AG04449 (cell line): ENCODE results near the gene ROPN1L.

Experiments
- CTCF ChIA-PET: fragments of 350-600 bp; formaldehyde crosslinking; extraction: SDS; loops from one replicate; lab custom pipeline; 2021; ENCODE audit warnings: antibody characterized with exemption; lab: Yijun Ruan, JAX
- POLR2A ChIA-PET: fragments of 400-600, 350-600 bp; formaldehyde crosslinking; extraction: SDS; loops from one replicate; lab custom pipeline; 2020; ENCODE audit warnings: antibody characterized with exemption, inconsistent platforms; lab: Yijun Ruan, JAX
- DNase-seq: peaks from one replicate; pipeline ENCODE4 v3.0.0-alpha.2; 2010; ENCODE audit warnings: low read depth, low spot score
- H3K4me3 ChIP-seq: 2 replicates; pipeline ENCODE4 v1.5.1; 2011; ENCODE audit warnings: low read depth, mild to moderate bottlenecking, control low read depth, low read length
- TF ChIP-seq, protein P1 (sequence below): IDR thresholded peaks from one replicate; pipeline ENCODE4 v1.5.1; 2011; ENCODE audit warnings: mild to moderate bottlenecking, moderate library complexity, low read length, control low read depth, inconsistent platforms; ENCODE audit not compliant: insufficient read depth; ENCODE audit errors: missing control alignments

Gene ROPN1L

DNA sequence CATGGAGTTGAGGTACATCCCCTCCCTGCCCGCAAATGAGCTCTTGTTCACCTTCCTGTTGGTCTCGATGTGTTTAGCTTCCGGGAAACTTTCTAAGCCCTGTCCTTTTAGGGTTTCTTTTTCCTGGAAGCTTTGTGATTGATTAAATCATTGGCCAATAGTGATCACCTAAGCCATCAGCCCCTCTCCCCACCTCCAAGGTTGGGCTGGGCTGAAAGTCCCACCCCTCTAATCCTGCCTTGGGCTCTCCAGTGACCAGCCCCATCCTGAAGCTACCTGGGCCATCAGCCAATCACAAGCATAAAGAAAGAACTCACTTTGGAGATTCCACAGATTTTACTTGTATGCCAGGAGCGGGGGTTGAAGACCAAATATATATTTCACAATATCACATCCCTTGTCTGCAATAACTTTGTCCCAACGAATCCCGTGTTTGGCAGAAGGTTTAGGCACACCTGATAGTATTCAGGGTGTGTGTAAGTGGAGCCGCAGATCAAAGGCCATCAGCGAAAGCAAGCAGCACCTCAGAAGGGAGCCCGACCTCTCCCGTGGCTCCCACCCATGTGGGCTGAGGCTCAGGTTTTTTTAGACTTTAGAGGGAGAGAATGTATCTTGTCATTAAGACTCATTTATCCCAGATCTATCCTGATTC lies 20.4 kb downstream of the ROPN1L start:
- ChIA-PET CTCF (interaction anchor here (1.0 to 20.3 kb wide), 2 partner anchors 10 to 165 kb away, joined by 3 to 256 read pairs; no protein-coding TSS in a partner anchor), POLR2A (no interaction called here)
- no peak overlapping the region for H3K4me3 ChIP-seq
- TF ChIP-seq, protein P1, sequence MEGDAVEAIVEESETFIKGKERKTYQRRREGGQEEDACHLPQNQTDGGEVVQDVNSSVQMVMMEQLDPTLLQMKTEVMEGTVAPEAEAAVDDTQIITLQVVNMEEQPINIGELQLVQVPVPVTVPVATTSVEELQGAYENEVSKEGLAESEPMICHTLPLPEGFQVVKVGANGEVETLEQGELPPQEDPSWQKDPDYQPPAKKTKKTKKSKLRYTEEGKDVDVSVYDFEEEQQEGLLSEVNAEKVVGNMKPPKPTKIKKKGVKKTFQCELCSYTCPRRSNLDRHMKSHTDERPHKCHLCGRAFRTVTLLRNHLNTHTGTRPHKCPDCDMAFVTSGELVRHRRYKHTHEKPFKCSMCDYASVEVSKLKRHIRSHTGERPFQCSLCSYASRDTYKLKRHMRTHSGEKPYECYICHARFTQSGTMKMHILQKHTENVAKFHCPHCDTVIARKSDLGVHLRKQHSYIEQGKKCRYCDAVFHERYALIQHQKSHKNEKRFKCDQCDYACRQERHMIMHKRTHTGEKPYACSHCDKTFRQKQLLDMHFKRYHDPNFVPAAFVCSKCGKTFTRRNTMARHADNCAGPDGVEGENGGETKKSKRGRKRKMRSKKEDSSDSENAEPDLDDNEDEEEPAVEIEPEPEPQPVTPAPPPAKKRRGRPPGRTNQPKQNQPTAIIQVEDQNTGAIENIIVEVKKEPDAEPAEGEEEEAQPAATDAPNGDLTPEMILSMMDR, result no peak
- no peak for DNase-seq

DNA sequence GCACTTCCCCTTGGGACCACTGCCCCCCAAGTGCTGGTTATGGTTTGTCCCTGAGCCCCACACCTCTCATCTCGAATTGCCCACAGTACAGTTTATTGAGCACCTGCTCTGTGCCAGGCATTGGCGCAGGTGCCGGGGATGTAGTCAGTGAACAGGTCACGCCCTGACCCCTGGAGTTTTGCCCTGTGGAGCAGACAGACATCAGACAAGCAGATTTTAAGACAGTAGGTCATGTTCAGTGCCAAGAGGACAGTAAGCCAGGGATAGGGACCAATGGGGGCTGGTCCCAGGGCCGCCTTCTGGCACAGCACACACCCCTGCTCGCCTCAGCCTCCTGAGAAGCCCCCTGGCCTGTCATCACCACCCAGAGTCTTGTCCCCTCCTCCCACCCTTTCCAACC lies 21.9 kb downstream of the ROPN1L start:
- TF ChIP-seq, protein P1, result no peak
- POLR2A ChIA-PET, result no interaction called here
- DNase-seq, result no peak
- H3K4me3 ChIP-seq, result no peak overlapping the region
- CTCF ChIA-PET, result no interaction called here

DNA sequence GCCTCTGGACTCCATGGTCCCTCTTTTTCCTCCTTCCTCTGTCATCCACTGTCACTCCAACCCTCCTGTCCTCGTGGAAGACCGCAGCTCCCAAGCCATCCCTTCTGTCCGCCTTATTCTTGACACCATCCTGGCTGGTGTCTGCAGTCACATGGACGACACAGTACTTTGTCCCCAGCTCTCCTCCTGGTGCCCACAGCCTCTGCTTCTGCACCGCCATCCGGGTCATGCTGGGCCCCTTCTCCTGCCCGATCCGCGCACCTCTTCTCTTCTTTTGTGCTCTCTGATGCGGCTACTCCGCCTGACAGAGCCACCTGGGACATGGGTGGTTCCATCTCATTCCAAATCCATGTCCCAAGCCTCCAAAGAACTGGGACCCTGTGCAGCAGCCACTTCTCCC lies 22.5 kb downstream of the ROPN1L start:
- POLR2A ChIA-PET, result no interaction called here

DNA sequence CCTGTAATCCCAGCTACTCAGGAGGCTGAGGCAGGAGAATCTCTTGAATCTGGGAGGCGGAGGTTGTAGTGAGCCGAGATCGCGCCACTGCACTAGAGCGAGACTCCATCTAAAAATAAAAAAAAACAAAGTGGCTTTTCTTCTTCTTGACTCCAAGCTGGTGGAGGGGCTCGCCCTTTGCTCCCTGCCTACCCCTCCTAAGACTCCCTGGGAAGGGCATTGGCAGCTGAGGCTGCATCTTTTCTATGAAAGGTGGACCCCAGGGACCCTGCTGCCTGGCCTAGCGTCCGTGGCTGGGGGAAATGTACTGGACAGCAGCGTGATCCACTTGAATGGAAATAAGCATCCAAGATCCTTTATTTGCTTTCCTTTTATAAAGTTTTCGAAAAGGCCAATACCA lies 24.0 kb downstream of the ROPN1L start:
- CTCF ChIA-PET, result interaction anchor here (0.7 to 1.4 kb wide), 4 partner anchors 11 to 162 kb away, joined by 3 to 5 read pairs (median 4); no protein-coding TSS in a partner anchor
- POLR2A ChIA-PET, result no interaction called here
- H3K4me3 ChIP-seq, result no peak overlapping the region
- no peak for DNase-seq
- TF ChIP-seq, protein P1, result no peak

More for the DNA sequence above, 22.5 kb downstream of the ROPN1L start:
- CTCF ChIA-PET, result no interaction called here
- DNase-seq, result no peak
- TF ChIP-seq, protein P1, result no peak
- no peak overlapping the region for H3K4me3 ChIP-seq

DNA sequence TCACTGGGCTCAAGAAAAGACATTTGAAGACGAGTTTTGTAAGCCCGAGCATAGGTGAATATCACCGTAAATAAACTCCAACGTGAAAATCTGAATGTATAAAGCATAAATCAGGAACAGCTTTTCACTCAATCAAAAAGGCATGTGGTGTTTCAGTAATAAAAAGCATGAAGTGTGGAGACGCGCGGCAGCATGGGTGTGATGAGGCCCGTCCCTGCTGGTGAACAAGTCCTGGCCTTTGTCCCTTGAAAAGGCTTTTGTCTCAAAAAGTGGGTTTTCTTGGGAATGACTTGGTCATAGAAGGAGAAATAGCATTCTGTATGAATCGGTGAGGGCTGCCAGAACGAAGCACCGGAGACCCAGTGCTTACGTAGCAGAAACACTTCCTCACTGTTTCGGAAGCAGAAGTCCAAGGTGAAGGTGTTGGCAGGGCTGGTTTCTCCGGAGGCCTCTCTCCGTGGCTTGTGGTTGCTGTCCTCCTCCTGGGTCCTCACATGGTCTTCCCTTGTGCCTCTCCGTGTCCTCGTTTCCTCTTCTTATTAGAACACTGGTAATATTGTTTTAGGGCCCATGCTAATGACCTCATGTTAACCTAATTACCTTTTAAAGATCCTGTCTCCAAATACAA lies 24.9 kb downstream of the ROPN1L start:
- POLR2A ChIA-PET, result no interaction called here
- no peak for DNase-seq
- TF ChIP-seq, protein P1, result no peak
- no peak overlapping the region for H3K4me3 ChIP-seq
- CTCF ChIA-PET, result interaction anchor here (0.7 to 1.4 kb wide), 3 partner anchors 11 to 22 kb away, joined by 3 to 4 read pairs (median 4); no protein-coding TSS in a partner anchor
